ENCODE measurements around the gene LY6G5B. TPM values are rescaled to one million over a fixed set of nuclear protein-coding genes. Genes with fewer than 3 reads are reported as not detected.
A peak's percentile ranks its signal among the peaks of the same experiment; 100 is the strongest.

The LY6G5B gene
- total RNA-seq (2014; rRNA removed; shearing (Covaris generic)) (2.7 and 7.5 TPM in 2 replicates), polyA plus RNA-seq (2016; fragmentation: Nextera tagmentation; extraction: Ambion mirVana) (3.9 and 5.9 TPM in 2 replicates)

GRCh38 chr6:31669676-31670075 lies at the start of gene LY6G5B:
TSS of gene LY6G5B (plus strand) at chr6:31669976. CDS start at chr6:31670951, 975 bp downstream.
- H3K9me3 ChIP-seq (ENCODE audit: low read depth), result no peaks in the 10 kb centered on the region
- no peak for DNase-seq
- H2AFZ ChIP-seq, result no peak within 1 kb of the TSS
- H3K9ac ChIP-seq, result peak within 1 kb of the TSS; percentile 93; the same call in 1 of the 2 replicates
- H3K27ac ChIP-seq, result no peak within 1 kb of the TSS
- peaks cover 28% of the 10 kb centered on the region for H3K36me3 ChIP-seq (ENCODE audit: low read depth)
- 81% methylated on average over 8 of the region's 8 CpGs for WGBS, 2 experiments (ENCODE audit: low coverage in 1 of 2, low lambda C conversion rate in 2 of 2, missing lambda C conversion rate in 2 of 2)
- no peak within 1 kb of the TSS for H3K4me2 ChIP-seq (ENCODE audit: unreplicated experiment)
- H3K4me1 ChIP-seq (ENCODE audit: insufficient read depth), result peaks cover 6% of the 10 kb centered on the region; the same call in 1 of the 2 replicates
- in situ Hi-C loops (cut with MboI), result no loop called here
- no peaks in the 10 kb centered on the region for H3K27me3 ChIP-seq (replicated peaks; ENCODE audit: insufficient read depth)
- TF ChIP-seq EZH2 (IDR thresholded peaks at IDR 0.05; ENCODE audit: insufficient read depth, poor library complexity, severe bottlenecking), result no peak
- no peak for TF ChIP-seq EZH2phosphoT487 (IDR thresholded peaks at IDR 0.05; ENCODE audit: insufficient read depth, low read depth)
- no peaks in the 10 kb centered on the region for H3K9me2 ChIP-seq (ENCODE audit: insufficient read depth)
- H4K20me1 ChIP-seq (ENCODE audit: insufficient read depth), result no peaks in the 10 kb centered on the region
- H3K79me2 ChIP-seq (ENCODE audit: insufficient read depth), result peaks cover 49% of the 10 kb centered on the region
- no peak within 1 kb of the TSS for H3K4me3 ChIP-seq
- peaks cover 22% of the 10 kb centered on the region for H3F3A ChIP-seq (ENCODE audit: insufficient read depth)

GRCh38 chr6:31620586-31621319 lies 49.0 kb upstream of the LY6G5B start, which contains the start of gene PRRC2A:
TSS of gene PRRC2A (plus strand) at chr6:31620715. CDS start at chr6:31622790, 2,075 bp downstream.
- DNase-seq, result peak; percentile 88

GRCh38 chr6:31621320-31621939 lies 48.3 kb upstream of the LY6G5B start:
- H4K20me1 ChIP-seq (ENCODE audit: insufficient read depth), result peaks cover 7% of the 10 kb centered on the region; the same call in 1 of the 2 replicates
- peak overlapping the region; percentile 97 for H3K27ac ChIP-seq
- peaks cover 59% of the 10 kb centered on the region for H3K79me2 ChIP-seq (ENCODE audit: insufficient read depth)
- 6% methylated on average over 15 of the region's 15 CpGs for WGBS, 2 experiments (ENCODE audit: low coverage in 1 of 2, low lambda C conversion rate in 2 of 2, missing lambda C conversion rate in 2 of 2)
- H3K4me3 ChIP-seq, result peak overlapping the region; percentile 95
- H3K9me3 ChIP-seq (ENCODE audit: low read depth), result no peaks in the 10 kb centered on the region
- 0 out of 2 replicates have a peak, but pooled peaks cover 14% of the 10 kb centered on the region for H3K4me1 ChIP-seq (ENCODE audit: insufficient read depth)
- H3F3A ChIP-seq (ENCODE audit: insufficient read depth), result peaks cover 20% of the 10 kb centered on the region
- no peaks in the 10 kb centered on the region for H3K27me3 ChIP-seq (replicated peaks; ENCODE audit: insufficient read depth)
- TF ChIP-seq EZH2 (IDR thresholded peaks at IDR 0.05; ENCODE audit: insufficient read depth, poor library complexity, severe bottlenecking), result no peak
- no peak for TF ChIP-seq EZH2phosphoT487 (IDR thresholded peaks at IDR 0.05; ENCODE audit: insufficient read depth, low read depth)
- H3K9ac ChIP-seq, result peak overlapping the region; percentile 99
- peaks cover 34% of the 10 kb centered on the region for H3K36me3 ChIP-seq (ENCODE audit: low read depth)
- H3K4me2 ChIP-seq (ENCODE audit: unreplicated experiment), result peak overlapping the region; percentile 99
- in situ Hi-C loops (cut with MboI), result no loop called here
- H3K9me2 ChIP-seq (ENCODE audit: insufficient read depth), result no peaks in the 10 kb centered on the region
- H2AFZ ChIP-seq, result peak overlapping the region; percentile 60
- peak; percentile 41 for DNase-seq

More at GRCh38 chr6:31620586-31621319, 49.0 kb upstream of the LY6G5B start, which contains the start of gene PRRC2A:
- Histone ChIP-seq H3K79me2 (ENCODE audit: insufficient read depth) (peaks cover 52% of the 10 kb centered on the region), H3K9ac (peak within 1 kb of the TSS; percentile 99), H3K9me2 (ENCODE audit: insufficient read depth) (no peaks in the 10 kb centered on the region), H3K4me2 (ENCODE audit: unreplicated experiment) (peak within 1 kb of the TSS; percentile 99), H3K4me1 (ENCODE audit: insufficient read depth) (0 out of 2 replicates have a peak, but pooled peaks cover 14% of the 10 kb centered on the region), H2AFZ (peak within 1 kb of the TSS; percentile 78), H3F3A (ENCODE audit: insufficient read depth) (peaks cover 20% of the 10 kb centered on the region), H3K27ac (peak within 1 kb of the TSS; percentile 97), H3K36me3 (ENCODE audit: low read depth) (peaks cover 27% of the 10 kb centered on the region), H3K4me3 (peak within 1 kb of the TSS; percentile 95), H3K27me3 (replicated peaks; ENCODE audit: insufficient read depth) (no peaks in the 10 kb centered on the region), H3K9me3 (ENCODE audit: low read depth) (no peaks in the 10 kb centered on the region), H4K20me1 (ENCODE audit: insufficient read depth) (peaks cover 7% of the 10 kb centered on the region; the same call in 1 of the 2 replicates)
- WGBS, 2 experiments (ENCODE audit: low coverage in 1 of 2, low lambda C conversion rate in 2 of 2, missing lambda C conversion rate in 2 of 2), result 1% methylated on average over 14 to 63 of the region's 67 CpGs
- no peak for TF ChIP-seq EZH2 (IDR thresholded peaks at IDR 0.05; ENCODE audit: insufficient read depth, poor library complexity, severe bottlenecking)
- TF ChIP-seq EZH2phosphoT487 (IDR thresholded peaks at IDR 0.05; ENCODE audit: insufficient read depth, low read depth), result no peak
- in situ Hi-C loops (cut with MboI), result no loop called here

- TF ChIP-seq EZH2phosphoT487 (IDR thresholded peaks at IDR 0.05; ENCODE audit: insufficient read depth, low read depth), result no peak
- TF ChIP-seq EZH2 (IDR thresholded peaks at IDR 0.05; ENCODE audit: insufficient read depth, poor library complexity, severe bottlenecking), result no peak
- Histone ChIP-seq H3K79me2 (ENCODE audit: insufficient read depth) (peaks cover 65% of the 10 kb centered on the region), H3K9ac (peak overlapping the region; percentile 99), H4K20me1 (ENCODE audit: insufficient read depth) (peaks cover 7% of the 10 kb centered on the region; the same call in 1 of the 2 replicates), H3K27me3 (replicated peaks; ENCODE audit: insufficient read depth) (no peaks in the 10 kb centered on the region), H3K4me3 (peak overlapping the region; percentile 95), H3F3A (ENCODE audit: insufficient read depth) (peaks cover 20% of the 10 kb centered on the region), H2AFZ (no peak overlapping the region), H3K9me3 (ENCODE audit: low read depth) (no peaks in the 10 kb centered on the region), H3K27ac (peak overlapping the region; percentile 97), H3K9me2 (ENCODE audit: insufficient read depth) (no peaks in the 10 kb centered on the region), H3K4me2 (ENCODE audit: unreplicated experiment) (peak overlapping the region; percentile 99), H3K4me1 (ENCODE audit: insufficient read depth) (0 out of 2 replicates have a peak, but pooled peaks cover 14% of the 10 kb centered on the region), H3K36me3 (ENCODE audit: low read depth) (peaks cover 39% of the 10 kb centered on the region)
- peak; percentile 42 for DNase-seq
- 14 to 18% methylated on average over 4 of the region's 4 CpGs for WGBS, 2 experiments (ENCODE audit: low coverage in 1 of 2, low lambda C conversion rate in 2 of 2, missing lambda C conversion rate in 2 of 2)
- in situ Hi-C loops (cut with MboI), result no loop called here
Observed at GRCh38 chr6:31621991-31622390, 47.8 kb upstream of the LY6G5B start.
